ENCODE results near the gene MPG. TPM values are rescaled to one million over a fixed set of nuclear protein-coding genes. Genes with fewer than 3 reads are reported as not detected.

MPG gene
- polyA plus RNA-seq, 2 of the 4 experiments (the other 2 are of a cell fraction) = 25.5 to 54.3 TPM

GRCh38 chr16:133716-134115, 55.7 kb downstream of the MPG start:
- FAIRE-seq (no peak), ATAC-seq (no peak), DNase-seq (ENCODE audit: low read depth in 1 of 2, low spot score in 1 of 2) (no peak)
- WGBS (ENCODE audit: missing lambda C conversion rate) = 95% methylated on average over 2 of the region's 2 CpGs
- Histone ChIP-seq H3K4me1 (0 out of 3 replicates have a peak, but pooled peaks cover 4% of the 10 kb centered on the region), H3K9me3 (no peaks in the 10 kb centered on the region), H3K4me3 (no peak overlapping the region), H3K27ac (no peak overlapping the region), H3K4me2 (no peak overlapping the region)
- ChIA-PET POLR2A (no interaction called here), CTCF (interaction anchor here (1.3 to 4.1 kb wide), 8 partner anchors 9 to 228 kb away, joined by 3 to 17 read pairs (median 12); partner anchors contain the start of gene HBQ1)
- TF ChIP-seq, protein P1, sequence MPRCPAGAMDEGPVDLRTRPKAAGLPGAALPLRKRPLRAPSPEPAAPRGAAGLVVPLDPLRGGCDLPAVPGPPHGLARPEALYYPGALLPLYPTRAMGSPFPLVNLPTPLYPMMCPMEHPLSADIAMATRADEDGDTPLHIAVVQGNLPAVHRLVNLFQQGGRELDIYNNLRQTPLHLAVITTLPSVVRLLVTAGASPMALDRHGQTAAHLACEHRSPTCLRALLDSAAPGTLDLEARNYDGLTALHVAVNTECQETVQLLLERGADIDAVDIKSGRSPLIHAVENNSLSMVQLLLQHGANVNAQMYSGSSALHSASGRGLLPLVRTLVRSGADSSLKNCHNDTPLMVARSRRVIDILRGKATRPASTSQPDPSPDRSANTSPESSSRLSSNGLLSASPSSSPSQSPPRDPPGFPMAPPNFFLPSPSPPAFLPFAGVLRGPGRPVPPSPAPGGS (IDR thresholded peaks at IDR 0.05) = no peak
- TF ChIP-seq SMC3 (IDR thresholded peaks at IDR 0.05) (no peak), HES2 (IDR thresholded peaks at IDR 0.05) (no peak), RFX5 (IDR thresholded peaks at IDR 0.05) (no peak), NR3C1 (IDR thresholded peaks at IDR 0.05) (no peak)

Small RNAs within 50 kb of the gene (small RNA-seq; reads per million reads assigned to genes)
- gene Z69720.2 = 0 reads per million in 6 experiments

Other genes with a start within 250 kb of the MPG start
- gene POLR3K, start 24.6 kb upstream of the MPG start, polyA plus RNA-seq (2011; rRNA removed) = 46.9 and 50.9 TPM in 2 replicates
- gene POLR3K, start 24.6 kb upstream of the MPG start, polyA plus RNA-seq (2017; fragmentation: RNase III; extraction: RNeasy Plus Mini Kit Qiagen cat#74134 plus additional on column Dnase treatment) = 45.6 to 51.8 TPM (median 47.6 TPM) in 3 replicates
- gene SNRNP25, start 24.4 kb upstream of the MPG start, polyA plus RNA-seq (2011; rRNA removed) = 43.5 and 45.0 TPM in 2 replicates
- 82.1 to 83.0 TPM (median 82.2 TPM) in 3 replicates for gene SNRNP25, start 24.4 kb upstream of the MPG start, polyA plus RNA-seq (2017; fragmentation: RNase III; extraction: RNeasy Plus Mini Kit Qiagen cat#74134 plus additional on column Dnase treatment)
- 13.5 and 17.9 TPM in 2 replicates for gene RHBDF1, start 5.6 kb upstream of the MPG start, polyA plus RNA-seq (2011; rRNA removed)
- 17.5 to 20.5 TPM (median 19.2 TPM) in 3 replicates for gene RHBDF1, start 5.6 kb upstream of the MPG start, polyA plus RNA-seq (2017; fragmentation: RNase III; extraction: RNeasy Plus Mini Kit Qiagen cat#74134 plus additional on column Dnase treatment)
- 15.8 and 17.0 TPM in 2 replicates for gene NPRL3, start 60.4 kb downstream of the MPG start, polyA plus RNA-seq (2011; rRNA removed)
- gene NPRL3, start 60.4 kb downstream of the MPG start, polyA plus RNA-seq (2017; fragmentation: RNase III; extraction: RNeasy Plus Mini Kit Qiagen cat#74134 plus additional on column Dnase treatment) = 24.6 to 28.4 TPM (median 25.9 TPM) in 3 replicates
- gene HBZ, start 74.4 kb downstream of the MPG start, polyA plus RNA-seq (2011; rRNA removed) = not detected in 2 replicates
- not detected in 3 replicates for gene HBZ, start 74.4 kb downstream of the MPG start, polyA plus RNA-seq (2017; fragmentation: RNase III; extraction: RNeasy Plus Mini Kit Qiagen cat#74134 plus additional on column Dnase treatment)
- not detected in 2 replicates for gene HBM, start 87.8 kb downstream of the MPG start, polyA plus RNA-seq (2011; rRNA removed)
- gene HBM, start 87.8 kb downstream of the MPG start, polyA plus RNA-seq (2017; fragmentation: RNase III; extraction: RNeasy Plus Mini Kit Qiagen cat#74134 plus additional on column Dnase treatment) = not detected in 3 replicates
- gene HBA2, start 94.7 kb downstream of the MPG start, polyA plus RNA-seq (2011; rRNA removed) = 0.20 and 0.26 TPM in 2 replicates
- 0.23 to 0.68 TPM in 2 of 3 replicates, not detected in the other for gene HBA2, start 94.7 kb downstream of the MPG start, polyA plus RNA-seq (2017; fragmentation: RNase III; extraction: RNeasy Plus Mini Kit Qiagen cat#74134 plus additional on column Dnase treatment)
- gene HBA1, start 98.5 kb downstream of the MPG start, polyA plus RNA-seq (2011; rRNA removed) = not detected in 2 replicates
- gene HBA1, start 98.5 kb downstream of the MPG start, polyA plus RNA-seq (2017; fragmentation: RNase III; extraction: RNeasy Plus Mini Kit Qiagen cat#74134 plus additional on column Dnase treatment) = 0.51 to 1.3 TPM (median 0.58 TPM) in 3 replicates
- 2.0 and 2.3 TPM in 2 replicates for gene HBQ1, start 102.2 kb downstream of the MPG start, polyA plus RNA-seq (2011; rRNA removed)
- gene HBQ1, start 102.2 kb downstream of the MPG start, polyA plus RNA-seq (2017; fragmentation: RNase III; extraction: RNeasy Plus Mini Kit Qiagen cat#74134 plus additional on column Dnase treatment) = 2.8 to 4.7 TPM (median 3.2 TPM) in 3 replicates
- gene LUC7L, start 151.2 kb downstream of the MPG start, polyA plus RNA-seq (2011; rRNA removed) = 34.5 and 51.6 TPM in 2 replicates
- gene LUC7L, start 151.2 kb downstream of the MPG start, polyA plus RNA-seq (2017; fragmentation: RNase III; extraction: RNeasy Plus Mini Kit Qiagen cat#74134 plus additional on column Dnase treatment) = 64.5 to 67.6 TPM (median 65.3 TPM) in 3 replicates
- 25.6 and 27.4 TPM in 2 replicates for gene FAM234A, start 156.6 kb downstream of the MPG start, polyA plus RNA-seq (2011; rRNA removed)
- gene FAM234A, start 156.6 kb downstream of the MPG start, polyA plus RNA-seq (2017; fragmentation: RNase III; extraction: RNeasy Plus Mini Kit Qiagen cat#74134 plus additional on column Dnase treatment) = 52.3 to 54.9 TPM (median 53.3 TPM) in 3 replicates
- 2.1 and 2.6 TPM in 2 replicates for gene RGS11, start 197.7 kb downstream of the MPG start, polyA plus RNA-seq (2011; rRNA removed)
- 4.2 to 6.7 TPM (median 5.3 TPM) in 3 replicates for gene RGS11, start 197.7 kb downstream of the MPG start, polyA plus RNA-seq (2017; fragmentation: RNase III; extraction: RNeasy Plus Mini Kit Qiagen cat#74134 plus additional on column Dnase treatment)
- 0.82 and 1.1 TPM in 2 replicates for gene ARHGDIG, start 202.4 kb downstream of the MPG start, polyA plus RNA-seq (2011; rRNA removed)
- 1.3 to 1.9 TPM (median 1.4 TPM) in 3 replicates for gene ARHGDIG, start 202.4 kb downstream of the MPG start, polyA plus RNA-seq (2017; fragmentation: RNase III; extraction: RNeasy Plus Mini Kit Qiagen cat#74134 plus additional on column Dnase treatment)
- 0.21 and 0.45 TPM in 2 replicates for gene PDIA2, start 204.9 kb downstream of the MPG start, polyA plus RNA-seq (2011; rRNA removed)
- gene PDIA2, start 204.9 kb downstream of the MPG start, polyA plus RNA-seq (2017; fragmentation: RNase III; extraction: RNeasy Plus Mini Kit Qiagen cat#74134 plus additional on column Dnase treatment) = 0.42 to 0.82 TPM (median 0.52 TPM) in 3 replicates